WI38 (cell line): ENCODE data around the gene SULT2B1.

ENCODE experiments used
- H3K4me3 ChIP-seq: 2 replicates; pipeline ENCODE4 v1.5.1; 2011; ENCODE audit warnings: low read depth, mild to moderate bottlenecking, control low read depth, low read length
- TF ChIP-seq, protein P1 (sequence below): IDR thresholded peaks from 2 replicates; pipeline ENCODE4 v1.5.1; 2012; ENCODE audit warnings: low read depth, mild to moderate bottlenecking, control low read depth, low read length

Gene SULT2B1

DNA sequence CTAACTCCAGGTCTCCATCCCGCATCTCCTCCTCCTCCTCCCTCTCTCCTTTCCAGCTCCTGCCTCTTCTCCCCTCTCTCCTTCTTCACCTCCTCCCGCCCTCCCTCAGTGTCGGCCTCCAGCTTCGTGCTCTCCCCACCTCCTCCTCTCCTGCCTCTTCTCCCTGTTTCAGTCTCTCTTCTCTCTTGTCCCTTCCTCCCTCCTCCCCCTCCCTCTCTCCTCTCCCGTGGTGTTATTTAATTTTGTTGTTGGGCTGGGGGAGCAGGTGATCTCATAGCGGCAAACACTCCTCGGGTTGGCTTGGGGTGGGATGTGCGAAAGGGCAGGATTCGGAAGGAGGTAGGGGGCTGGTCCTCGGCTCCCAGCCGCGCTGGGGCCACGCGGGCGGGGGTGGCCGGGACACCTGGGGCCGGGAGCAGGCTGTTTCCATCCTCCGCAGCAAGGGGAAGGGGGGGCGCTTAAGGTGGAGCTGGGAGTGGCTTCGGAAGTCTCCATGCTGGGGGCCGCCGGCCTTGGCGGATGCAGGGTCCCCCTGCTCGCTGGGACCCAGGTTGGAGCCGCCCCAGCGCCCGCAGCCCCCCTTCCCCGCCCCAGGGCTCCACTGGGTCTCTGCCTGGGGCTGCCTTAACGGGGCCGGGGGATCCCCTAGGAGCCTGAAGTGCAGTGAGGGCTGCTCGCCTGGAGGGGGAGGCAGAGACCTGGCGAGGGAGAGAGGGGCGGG, 94.2 kb downstream of the SULT2B1 start, which contains the start of gene CA11:
Gene CA11 (minus strand): TSS at position 187 of the 721 bp plus-strand sequence. CDS start 555 bp downstream, outside the sequence.
- TF ChIP-seq, protein P1, sequence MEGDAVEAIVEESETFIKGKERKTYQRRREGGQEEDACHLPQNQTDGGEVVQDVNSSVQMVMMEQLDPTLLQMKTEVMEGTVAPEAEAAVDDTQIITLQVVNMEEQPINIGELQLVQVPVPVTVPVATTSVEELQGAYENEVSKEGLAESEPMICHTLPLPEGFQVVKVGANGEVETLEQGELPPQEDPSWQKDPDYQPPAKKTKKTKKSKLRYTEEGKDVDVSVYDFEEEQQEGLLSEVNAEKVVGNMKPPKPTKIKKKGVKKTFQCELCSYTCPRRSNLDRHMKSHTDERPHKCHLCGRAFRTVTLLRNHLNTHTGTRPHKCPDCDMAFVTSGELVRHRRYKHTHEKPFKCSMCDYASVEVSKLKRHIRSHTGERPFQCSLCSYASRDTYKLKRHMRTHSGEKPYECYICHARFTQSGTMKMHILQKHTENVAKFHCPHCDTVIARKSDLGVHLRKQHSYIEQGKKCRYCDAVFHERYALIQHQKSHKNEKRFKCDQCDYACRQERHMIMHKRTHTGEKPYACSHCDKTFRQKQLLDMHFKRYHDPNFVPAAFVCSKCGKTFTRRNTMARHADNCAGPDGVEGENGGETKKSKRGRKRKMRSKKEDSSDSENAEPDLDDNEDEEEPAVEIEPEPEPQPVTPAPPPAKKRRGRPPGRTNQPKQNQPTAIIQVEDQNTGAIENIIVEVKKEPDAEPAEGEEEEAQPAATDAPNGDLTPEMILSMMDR: peak; percentile 90
- H3K4me3 ChIP-seq: peak within 1 kb of the TSS; percentile 58

DNA sequence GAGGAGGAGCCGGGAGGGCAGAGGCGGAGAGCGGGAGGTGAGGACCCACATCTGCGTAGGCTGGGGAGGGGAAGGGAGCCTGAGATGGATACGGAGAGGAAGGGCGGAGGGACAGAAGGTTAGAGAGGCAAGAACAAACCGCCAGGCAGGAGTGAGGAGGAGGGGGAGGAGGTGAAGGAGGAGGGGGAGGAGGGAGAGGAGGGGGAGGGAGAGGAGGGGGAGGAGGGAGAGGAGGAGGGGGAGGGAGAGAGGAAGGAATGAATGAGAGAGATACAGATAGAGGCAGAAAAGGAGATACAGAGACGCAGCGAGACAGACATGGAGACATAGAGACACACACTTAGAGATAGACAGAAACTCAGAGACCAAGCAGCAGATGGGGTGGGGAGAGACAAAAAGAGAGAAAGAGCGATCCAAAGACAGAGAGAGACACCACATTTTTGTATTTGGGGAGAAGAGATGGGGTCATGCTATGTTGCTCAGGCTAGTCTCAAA, 94.8 kb downstream of the SULT2B1 start:
- peak overlapping the region; percentile 58 for H3K4me3 ChIP-seq
- TF ChIP-seq, protein P1: no peak

DNA sequence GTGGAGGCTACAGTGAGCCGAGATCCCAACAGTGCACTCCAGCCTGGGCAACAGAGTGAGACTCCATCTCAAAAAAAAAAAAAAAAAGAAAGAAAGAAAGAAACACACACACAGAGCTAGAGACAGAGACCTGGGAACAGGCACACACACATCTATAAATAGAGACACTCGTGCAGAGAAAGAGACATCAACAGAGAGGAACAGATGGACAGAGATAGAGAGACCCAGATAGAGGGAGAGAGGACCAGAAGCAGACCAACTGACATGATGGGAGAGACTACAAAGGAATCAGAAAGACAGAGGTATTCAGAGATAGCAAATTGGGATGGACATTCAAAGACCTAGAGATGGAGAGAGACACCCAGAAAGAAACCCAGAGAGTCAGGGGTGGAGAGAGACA, 96.2 kb downstream of the SULT2B1 start:
- TF ChIP-seq, protein P1: no peak
- no peak overlapping the region for H3K4me3 ChIP-seq
